Measurements from ENCODE around the gene EHBP1L1. TPM values are rescaled to one million over a fixed set of nuclear protein-coding genes. Genes with fewer than 3 reads are reported as not detected.
A peak's percentile ranks its signal among the peaks of the same experiment; 100 is the strongest.

Gene EHBP1L1
- total RNA-seq, 2 experiments from 2014 or later, result 69.2 to 96.7 TPM

DNA sequence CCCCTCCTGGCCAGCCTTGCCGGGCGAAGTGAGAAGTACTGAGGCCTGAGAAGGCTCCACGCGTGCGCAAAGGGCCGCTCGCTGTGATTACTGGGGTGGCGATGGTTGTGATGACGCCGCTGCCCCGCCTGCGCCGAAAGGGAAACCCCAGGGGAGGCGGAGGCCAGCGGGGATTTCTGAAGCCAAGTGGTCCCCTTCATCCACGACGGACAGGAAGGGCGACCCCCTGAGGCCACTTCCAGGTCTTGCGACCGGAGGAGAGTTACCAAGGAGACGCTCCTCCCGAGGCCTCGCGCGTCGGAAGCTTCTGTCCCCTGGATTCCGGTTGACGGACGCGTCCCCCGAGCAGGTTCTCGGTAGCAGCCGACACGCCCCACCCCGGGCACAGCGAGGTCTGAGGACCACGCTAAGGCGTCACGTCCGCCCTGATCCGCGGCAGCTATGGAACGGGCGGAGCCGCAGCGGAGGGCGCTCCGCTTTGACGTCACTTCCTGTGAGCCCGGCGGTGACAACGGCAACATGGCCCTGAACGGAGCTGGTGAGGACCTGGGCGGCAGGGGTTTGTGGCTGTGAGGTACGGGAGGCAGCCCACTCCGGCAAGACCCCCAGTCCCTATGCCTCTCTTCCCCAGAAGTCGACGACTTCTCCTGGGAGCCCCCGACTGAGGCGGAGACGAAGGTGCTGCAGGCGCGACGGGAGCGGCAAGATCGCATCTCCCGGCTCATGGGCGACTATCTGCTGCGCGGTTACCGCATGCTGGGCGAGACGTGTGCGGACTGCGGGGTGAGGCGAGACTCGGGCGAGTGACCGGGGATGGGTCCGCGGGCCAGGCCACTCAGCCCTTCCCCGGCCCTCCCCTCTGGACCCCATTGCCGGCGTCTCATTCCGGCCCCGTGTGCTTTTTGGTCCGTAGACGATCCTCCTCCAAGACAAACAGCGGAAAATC, 5.6 kb upstream of the EHBP1L1 start, which contains the start of gene ZNRD2:
ZNRD2 (plus strand) TSS at position 505 of the 946 bp plus-strand sequence; CDS start at position 520, 15 bp downstream.
- no peaks in the 10 kb centered on the region for H3K9me3 Mint-ChIP-seq
- H3K4me3 Mint-ChIP-seq, result peak within 1 kb of the TSS; percentile 99
- POLR2A ChIA-PET, result interaction anchor here (0.6 to 2.0 kb wide), 2 partner anchors 7 to 70 kb away, joined by 7 to 10 read pairs; no protein-coding TSS in a partner anchor
- DNase-seq, result peak; percentile 98
- CTCF ChIA-PET, result interaction anchor here (0.6 to 6.0 kb wide), 15 partner anchors 10 to 290 kb away, joined by 3 to 57 read pairs (median 5); partner anchors contain the start of genes LTBP3, MAP3K11, MUS81 and PCNX3
- no peaks in the 10 kb centered on the region for H3K27me3 Mint-ChIP-seq
- peak within 1 kb of the TSS; percentile 99 for H3K27ac Mint-ChIP-seq
- H3K36me3 Mint-ChIP-seq (ENCODE audit: low read depth), result peaks cover 34% of the 10 kb centered on the region
- H3K4me1 Mint-ChIP-seq, result peaks cover 58% of the 10 kb centered on the region

DNA sequence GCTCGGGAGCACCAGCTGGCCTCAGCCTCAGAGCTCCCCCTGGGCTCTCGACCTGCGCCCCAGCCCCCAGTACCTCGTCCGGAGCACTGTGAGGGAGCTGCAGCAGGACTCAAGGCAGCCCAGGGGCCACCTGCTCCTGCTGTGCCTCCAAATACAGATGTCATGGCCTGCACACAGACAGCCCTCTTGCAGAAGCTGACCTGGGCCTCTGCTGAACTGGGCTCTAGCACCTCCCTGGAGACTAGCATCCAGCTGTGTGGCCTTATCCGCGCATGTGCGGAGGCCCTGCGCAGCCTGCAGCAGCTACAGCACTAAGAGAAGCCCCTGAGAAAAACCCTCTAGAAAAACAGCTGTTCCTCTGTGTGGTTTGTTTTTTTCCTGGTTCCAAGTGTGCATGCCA, 4.4 kb upstream of the EHBP1L1 start:
- Mint-ChIP-seq H3K27me3 (no peaks in the 10 kb centered on the region), H3K9me3 (no peaks in the 10 kb centered on the region), H3K27ac (peak overlapping the region; percentile 99), H3K4me1 (peaks cover 50% of the 10 kb centered on the region), H3K36me3 (ENCODE audit: low read depth) (peaks cover 29% of the 10 kb centered on the region), H3K4me3 (peak overlapping the region; percentile 99)
- ChIA-PET POLR2A (interaction anchor here (0.6 to 2.0 kb wide), 3 partner anchors 17 to 71 kb away, joined by 3 to 10 read pairs (median 5); no protein-coding TSS in a partner anchor), CTCF (interaction anchor here (0.7 to 6.0 kb wide), 11 partner anchors 11 to 289 kb away, joined by 3 to 57 read pairs (median 9); partner anchors contain the start of genes LTBP3, MAP3K11, MUS81 and PCNX3)
- no peak for DNase-seq

DNA sequence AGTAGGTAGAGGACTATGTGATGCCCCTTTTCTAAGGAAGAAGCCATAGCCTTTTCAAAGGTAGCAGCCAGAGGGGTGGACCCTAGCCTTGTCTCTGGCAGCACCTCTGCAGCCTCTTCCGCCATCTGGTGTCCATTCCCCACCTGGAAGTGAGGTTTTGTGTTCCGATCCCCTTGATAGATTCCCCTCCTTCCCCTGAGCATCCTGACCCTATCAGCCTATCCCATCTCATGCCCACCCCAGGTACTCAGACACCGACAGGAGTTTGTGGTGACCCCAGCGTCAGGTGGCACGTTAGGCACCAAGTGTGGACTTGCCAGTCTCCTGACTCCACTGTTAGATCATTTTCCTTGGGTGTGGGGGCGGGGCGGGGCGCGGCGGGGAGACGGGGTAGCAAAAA, 3.9 kb upstream of the EHBP1L1 start:
- DNase-seq, result no peak
- H3K4me3 Mint-ChIP-seq, result peak overlapping the region; percentile 99
- CTCF ChIA-PET, result interaction anchor here (0.9 to 6.0 kb wide), 14 partner anchors 11 to 289 kb away, joined by 3 to 57 read pairs (median 6); partner anchors contain the start of genes LTBP3, MAP3K11, MUS81 and PCNX3
- peak overlapping the region; percentile 99 for H3K27ac Mint-ChIP-seq
- POLR2A ChIA-PET, result interaction anchor here (0.6 to 1.0 kb wide), 3 partner anchors 16 to 149 kb away, joined by 3 to 5 read pairs (median 3); partner anchors contain the start of gene NEAT1
- no peaks in the 10 kb centered on the region for H3K27me3 Mint-ChIP-seq
- peaks cover 29% of the 10 kb centered on the region for H3K36me3 Mint-ChIP-seq (ENCODE audit: low read depth)
- peaks cover 48% of the 10 kb centered on the region for H3K4me1 Mint-ChIP-seq
- H3K9me3 Mint-ChIP-seq, result no peaks in the 10 kb centered on the region

DNA sequence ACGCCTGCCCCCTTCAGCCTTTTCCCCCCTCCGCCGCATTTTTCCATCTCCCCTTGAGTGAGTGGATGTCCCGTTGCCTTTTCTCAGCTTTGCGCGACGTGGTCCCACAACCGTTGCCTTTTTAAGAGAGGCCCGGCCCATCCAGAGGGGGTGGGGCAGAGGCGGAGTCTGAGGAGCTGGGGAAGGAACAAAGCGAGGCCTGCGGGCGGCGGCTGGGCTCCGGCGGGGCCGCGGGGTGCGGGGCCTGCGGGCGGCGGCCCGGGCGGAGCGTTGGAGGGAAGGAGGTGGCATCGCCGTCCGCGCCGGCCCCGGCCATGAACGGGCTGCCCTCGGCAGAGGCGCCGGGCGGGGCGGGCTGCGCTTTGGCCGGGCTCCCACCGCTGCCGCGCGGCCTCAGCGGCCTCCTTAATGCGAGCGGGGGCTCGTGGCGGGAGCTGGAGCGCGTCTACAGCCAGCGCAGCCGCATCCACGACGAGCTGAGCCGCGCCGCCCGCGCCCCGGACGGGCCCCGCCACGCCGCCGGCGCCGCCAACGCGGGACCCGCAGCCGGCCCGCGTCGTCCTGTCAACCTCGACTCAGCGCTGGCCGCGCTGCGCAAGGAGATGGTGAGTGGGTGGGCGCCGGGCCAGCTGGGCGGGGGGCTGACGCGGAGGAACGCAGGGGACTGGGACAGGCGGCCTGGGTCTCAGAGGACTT, 3.3 kb upstream of the EHBP1L1 start, which contains the start of gene FAM89B:
FAM89B (plus strand) TSS at position 183 of the 696 bp plus-strand sequence; CDS start at position 315, 132 bp downstream.
- POLR2A ChIA-PET, result interaction anchor here (0.6 to 1.0 kb wide), 3 partner anchors 16 to 793 kb away, joined by 3 read pairs; partner anchors contain the start of gene NEAT1

DNA sequence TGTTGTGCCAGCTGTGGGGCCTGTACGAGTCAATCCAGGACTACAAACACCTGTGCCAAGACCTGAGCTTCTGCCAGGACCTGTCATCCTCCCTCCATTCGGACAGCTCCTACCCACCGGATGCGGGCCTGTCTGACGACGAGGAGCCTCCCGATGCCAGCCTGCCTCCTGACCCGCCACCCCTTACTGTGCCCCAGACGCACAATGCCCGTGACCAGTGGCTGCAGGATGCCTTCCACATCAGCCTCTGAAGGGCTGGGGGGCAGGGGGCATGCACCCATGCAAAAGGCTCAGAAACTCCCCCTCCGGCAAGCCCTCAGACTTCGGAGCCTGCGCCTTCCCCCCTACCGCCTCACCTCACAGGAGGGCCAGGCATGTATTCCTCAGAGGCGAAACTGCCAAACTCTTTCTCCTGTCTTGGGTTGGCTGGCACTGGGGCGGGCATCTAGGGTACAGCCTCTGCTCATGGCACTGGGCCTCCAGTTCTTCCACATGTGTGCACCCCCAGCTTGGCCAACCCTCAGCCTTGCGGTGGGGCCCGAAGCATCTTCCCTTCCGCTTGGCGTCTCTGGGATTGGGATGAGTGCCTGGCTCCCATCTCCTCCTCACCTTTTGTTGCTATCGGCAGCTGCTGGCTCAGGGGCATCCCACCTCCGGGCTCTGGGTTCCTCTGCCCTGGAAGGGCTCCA, 2.3 kb upstream of the EHBP1L1 start:
- H3K4me1 Mint-ChIP-seq, result peaks cover 51% of the 10 kb centered on the region
- H3K36me3 Mint-ChIP-seq (ENCODE audit: low read depth), result peaks cover 29% of the 10 kb centered on the region
- ChIA-PET CTCF (interaction anchor here (0.6 to 6.0 kb wide), 15 partner anchors 9 to 203 kb away, joined by 3 to 57 read pairs (median 4); partner anchors contain the start of genes LTBP3, MAP3K11 and PCNX3), POLR2A (no interaction called here)
- no peaks in the 10 kb centered on the region for H3K27me3 Mint-ChIP-seq
- H3K9me3 Mint-ChIP-seq, result no peaks in the 10 kb centered on the region
- peak overlapping the region; percentile 86 for H3K27ac Mint-ChIP-seq
- H3K4me3 Mint-ChIP-seq, result peak overlapping the region; percentile 85
- no peak for DNase-seq

More for the DNA sequence above, 3.3 kb upstream of the EHBP1L1 start, which contains the start of gene FAM89B:
- DNase-seq, result peak; percentile 94
- H3K36me3 Mint-ChIP-seq (ENCODE audit: low read depth), result peaks cover 28% of the 10 kb centered on the region
- H3K27me3 Mint-ChIP-seq, result no peaks in the 10 kb centered on the region
- peak within 1 kb of the TSS; percentile 99 for H3K4me3 Mint-ChIP-seq
- CTCF ChIA-PET, result interaction anchor here (0.6 to 6.0 kb wide), 17 partner anchors 8 to 202 kb away, joined by 3 to 57 read pairs (median 5); partner anchors contain the start of genes LTBP3, MAP3K11 and PCNX3
- H3K9me3 Mint-ChIP-seq, result no peaks in the 10 kb centered on the region
- H3K27ac Mint-ChIP-seq, result peak within 1 kb of the TSS; percentile 99
- H3K4me1 Mint-ChIP-seq, result peaks cover 47% of the 10 kb centered on the region

DNA sequence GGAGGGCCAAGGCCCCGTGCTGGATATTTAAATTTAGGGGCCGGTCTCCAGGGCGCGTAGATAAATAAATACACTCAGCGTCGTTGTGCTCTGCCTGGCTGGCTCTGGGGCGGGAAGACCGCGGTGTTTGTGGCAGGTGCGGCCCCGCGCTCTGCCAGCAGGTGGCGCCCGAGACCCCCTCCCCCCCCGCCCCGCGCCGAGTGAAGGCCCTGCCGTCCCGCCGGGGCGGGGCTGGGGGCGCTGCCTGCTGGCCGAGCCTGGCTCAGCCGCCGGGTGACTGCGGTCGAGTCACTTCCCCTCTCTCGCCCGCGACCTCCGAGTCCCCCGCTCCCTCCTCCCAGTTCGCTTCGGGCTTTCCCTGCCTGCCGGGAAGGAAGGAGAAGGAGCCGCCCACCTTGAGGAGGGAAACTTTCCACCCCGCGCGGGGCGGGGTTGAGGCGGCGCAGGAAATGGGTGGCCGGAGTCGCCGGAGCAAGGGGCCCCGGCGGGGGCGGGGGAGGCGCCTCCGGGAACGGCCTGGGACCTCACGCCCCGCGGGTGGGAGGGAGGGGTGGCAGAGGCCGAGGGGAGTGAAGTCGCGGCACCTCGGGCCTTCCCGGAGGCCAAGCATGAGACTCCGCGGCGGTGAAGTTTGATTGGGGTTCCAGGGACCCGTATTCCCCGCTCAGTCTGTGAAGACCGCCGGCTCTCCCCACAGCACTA, 1.6 kb upstream of the EHBP1L1 start:
- Mint-ChIP-seq H3K36me3 (ENCODE audit: low read depth) (peaks cover 31% of the 10 kb centered on the region), H3K27me3 (no peaks in the 10 kb centered on the region), H3K9me3 (no peaks in the 10 kb centered on the region), H3K4me1 (peaks cover 50% of the 10 kb centered on the region), H3K4me3 (peak overlapping the region; percentile 85), H3K27ac (peak overlapping the region; percentile 93)
- peak; percentile 87 for DNase-seq
- CTCF ChIA-PET, result interaction anchor here (1.1 to 6.0 kb wide), 13 partner anchors 8 to 39 kb away, joined by 3 to 57 read pairs (median 6); no protein-coding TSS in a partner anchor
- POLR2A ChIA-PET, result no interaction called here

DNA sequence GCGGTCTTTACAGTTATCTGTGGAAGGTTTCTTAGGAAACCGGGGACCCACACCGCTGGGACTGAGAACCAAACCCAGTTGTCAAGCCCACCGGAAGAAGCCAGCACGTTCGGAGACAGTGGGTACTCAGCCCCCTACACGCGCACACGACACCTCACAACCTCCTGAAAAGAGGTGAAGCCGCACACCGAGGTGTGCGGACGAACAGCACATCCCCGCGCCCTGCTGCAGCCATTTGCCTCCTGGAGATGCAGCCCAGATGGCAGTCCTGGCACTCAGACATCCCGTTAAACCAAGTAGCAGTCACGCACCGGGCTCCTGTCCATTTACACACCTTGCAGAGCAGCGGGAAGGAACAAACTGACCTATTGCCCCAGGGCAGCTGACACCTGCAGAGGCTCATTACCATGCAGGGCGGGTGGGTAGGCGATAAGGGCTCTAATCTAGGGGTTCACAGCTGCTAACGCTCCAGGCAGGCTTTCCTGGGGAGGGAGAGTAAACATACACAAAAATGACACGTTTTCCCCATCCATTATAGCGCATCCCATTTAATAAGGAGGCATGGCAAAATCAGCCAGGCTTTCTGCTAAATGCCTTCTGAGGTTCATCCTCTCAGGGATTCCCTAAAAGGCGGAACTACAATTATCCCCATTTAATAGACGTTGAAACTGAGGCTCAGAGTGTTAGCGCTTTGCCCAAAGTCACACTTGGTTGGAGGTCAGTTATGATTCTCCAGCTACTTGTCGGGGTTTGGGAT, 864 bp upstream of the EHBP1L1 start:
- no peaks in the 10 kb centered on the region for H3K27me3 Mint-ChIP-seq
- ChIA-PET POLR2A (interaction anchor here (0.6 kb wide), 1 partner anchor 282 kb away, joined by 3 read pairs; no protein-coding TSS in a partner anchor), CTCF (interaction anchor here (1.1 to 3.6 kb wide), 8 partner anchors 8 to 40 kb away, joined by 3 to 40 read pairs (median 7); partner anchors contain the start of genes MAP3K11 and PCNX3)
- H3K36me3 Mint-ChIP-seq (ENCODE audit: low read depth), result peaks cover 38% of the 10 kb centered on the region
- H3K4me1 Mint-ChIP-seq, result peaks cover 50% of the 10 kb centered on the region
- peak overlapping the region; percentile 85 for H3K4me3 Mint-ChIP-seq
- H3K9me3 Mint-ChIP-seq, result no peaks in the 10 kb centered on the region
- H3K27ac Mint-ChIP-seq, result peak overlapping the region; percentile 93
- DNase-seq, result no peak

DNA sequence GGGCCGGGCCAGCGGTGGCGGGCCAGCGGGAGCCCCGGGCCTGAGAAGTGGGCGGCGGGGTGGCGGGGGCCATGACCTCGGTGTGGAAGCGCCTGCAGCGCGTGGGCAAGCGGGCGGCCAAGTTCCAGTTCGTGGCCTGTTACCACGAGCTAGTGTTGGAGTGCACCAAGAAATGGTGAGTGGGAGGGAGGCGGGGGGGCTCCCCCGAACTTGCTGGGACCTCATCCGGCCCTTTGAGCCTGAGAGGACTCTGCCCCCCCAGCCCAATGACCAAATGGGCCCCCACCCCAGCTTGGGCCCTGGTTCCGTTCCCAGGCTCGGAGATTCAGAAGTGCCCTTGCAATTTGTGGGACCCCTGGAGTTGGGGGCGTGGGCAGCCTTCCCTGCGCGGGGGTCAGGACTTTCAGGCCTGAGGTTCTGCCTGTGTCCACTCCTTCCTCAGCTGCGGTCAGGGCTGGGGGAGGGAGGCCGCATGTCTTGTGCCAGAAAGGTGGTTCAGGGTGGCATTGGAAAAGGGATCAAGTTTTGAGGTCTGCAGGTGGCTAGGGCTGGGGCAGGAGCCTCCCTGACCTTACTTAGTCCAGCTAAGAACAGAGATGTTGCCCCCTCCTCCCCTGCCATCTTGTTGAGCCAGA, 496 bp downstream of the EHBP1L1 start:
- no peaks in the 10 kb centered on the region for H3K9me3 Mint-ChIP-seq

DNA sequence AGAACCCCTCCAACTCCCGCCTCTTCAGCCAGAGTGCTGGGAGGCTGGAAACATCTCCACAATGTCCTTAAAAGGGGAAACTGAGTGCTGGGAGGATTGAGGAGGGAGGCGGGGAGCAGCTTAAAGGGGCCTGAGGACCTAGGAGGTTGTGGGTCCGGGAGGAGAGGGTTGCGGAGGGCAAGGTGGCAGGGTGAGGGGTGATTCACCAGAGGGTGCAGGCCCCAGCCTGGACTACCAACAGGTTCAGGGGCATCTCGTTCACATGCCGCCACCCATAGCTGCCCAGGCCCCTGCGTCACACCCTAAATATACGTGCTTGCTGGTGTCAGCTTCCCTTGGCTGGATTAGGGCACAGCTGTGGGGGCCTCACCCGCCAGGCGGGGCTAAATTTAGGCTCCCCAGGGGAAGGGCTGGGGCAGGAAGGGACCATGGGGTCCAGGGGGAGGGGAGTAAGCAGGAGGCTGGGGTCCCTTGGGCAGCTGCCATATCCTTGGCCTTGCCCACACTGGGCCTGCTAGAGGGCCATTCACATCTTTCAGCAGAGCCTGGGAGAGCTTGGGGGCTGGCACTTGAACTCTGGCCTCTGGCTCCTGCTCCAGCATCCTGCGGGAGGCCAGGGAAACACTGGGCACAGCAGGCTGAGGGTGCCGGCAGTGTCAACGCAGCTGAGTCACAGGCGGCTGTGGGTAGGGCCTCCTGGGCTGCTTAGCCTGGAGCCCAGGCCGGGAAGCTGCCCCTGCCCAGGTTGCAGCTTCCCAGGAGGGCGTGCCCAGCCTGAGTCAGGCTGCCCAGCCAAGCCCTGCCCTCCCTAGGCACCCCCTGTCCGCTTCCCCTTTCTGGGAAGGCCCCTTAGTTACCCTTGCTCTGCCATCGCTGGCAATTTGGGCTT, 1.3 kb downstream of the EHBP1L1 start:
- POLR2A ChIA-PET, result no interaction called here
- CTCF ChIA-PET, result interaction anchor here (0.6 to 3.6 kb wide), 8 partner anchors 11 to 218 kb away, joined by 3 to 40 read pairs (median 7); no protein-coding TSS in a partner anchor
- peaks cover 35% of the 10 kb centered on the region for H3K4me1 Mint-ChIP-seq

More for the DNA sequence above, 496 bp downstream of the EHBP1L1 start:
- peak overlapping the region; percentile 83 for H3K27ac Mint-ChIP-seq
- peaks cover 40% of the 10 kb centered on the region for H3K4me1 Mint-ChIP-seq
- no peak for DNase-seq
- H3K4me3 Mint-ChIP-seq, result peak overlapping the region; percentile 83
- no peaks in the 10 kb centered on the region for H3K27me3 Mint-ChIP-seq
- POLR2A ChIA-PET, result interaction anchor here (0.6 kb wide), 1 partner anchor 246 kb away, joined by 4 read pairs; no protein-coding TSS in a partner anchor
- CTCF ChIA-PET, result interaction anchor here (0.6 to 3.6 kb wide), 9 partner anchors 10 to 217 kb away, joined by 3 to 40 read pairs (median 6); partner anchors contain the start of genes MAP3K11 and PCNX3
- H3K36me3 Mint-ChIP-seq (ENCODE audit: low read depth), result peaks cover 41% of the 10 kb centered on the region

More for the DNA sequence above, 1.3 kb downstream of the EHBP1L1 start:
- H3K4me3 Mint-ChIP-seq, result peak overlapping the region; percentile 83
- H3K27ac Mint-ChIP-seq, result peak overlapping the region; percentile 83
- H3K36me3 Mint-ChIP-seq (ENCODE audit: low read depth), result peaks cover 42% of the 10 kb centered on the region
- no peak for DNase-seq
- H3K9me3 Mint-ChIP-seq, result no peaks in the 10 kb centered on the region
- H3K27me3 Mint-ChIP-seq, result no peaks in the 10 kb centered on the region

All from activated CD4-positive, alpha-beta T cell treated with anti-CD3 and anti-CD28 coated beads, Interleukin-2, amount 10 ng/mL, durations not matched to agents 7 days and 5 days (primary cell).